T-helper 17 cell (primary cell): ENCODE data around the gene HRH1. TPM values are rescaled to one million over a fixed set of nuclear protein-coding genes. Genes with fewer than 3 reads are reported as not detected.
"Not testable (repeated sequence)": the region's sequence is repeated elsewhere in the genome, so short reads cannot be mapped to it uniquely, and the experiment has no call there.

Experiments used
- ATAC-seq: fragments of 150-1000 bp; cut with Tn5 transposase; 2 replicates; pipeline ENCODE4 v1.10.0; 2021; ENCODE audit warnings: mild to moderate bottlenecking, moderate library complexity
- DNase-seq, 3 donors: peaks; one replicate each; pipeline versions ENCODE4 v3.0.0 to v3.0.0-alpha.2; 2020 to 2021
- H3K9me3 ChIP-seq: one replicate; pipeline ENCODE4 v1.7.0; 2013; ENCODE audit warnings: low read length, mild to moderate bottlenecking; ENCODE audit not compliant: control insufficient read depth, poor library complexity, severe bottlenecking
- H3K27ac Mint-ChIP-seq: one replicate; pipeline ENCODE4 v1.8.0; 2022; ENCODE audit warnings: mild to moderate bottlenecking, moderate library complexity, mixed read lengths
- H3K27me3 Mint-ChIP-seq: one replicate; pipeline ENCODE4 v1.8.0; 2022; ENCODE audit warnings: mixed read lengths
- H3K36me3 Mint-ChIP-seq: one replicate; pipeline ENCODE4 v1.8.0; 2022; ENCODE audit warnings: low read depth, mixed read lengths
- H3K4me1 Mint-ChIP-seq: one replicate; pipeline ENCODE4 v1.8.0; 2022; ENCODE audit warnings: mild to moderate bottlenecking, mixed read lengths
- H3K4me3 Mint-ChIP-seq: one replicate; pipeline ENCODE4 v1.8.0; 2022; ENCODE audit warnings: mild to moderate bottlenecking, moderate library complexity, mixed read lengths
- total RNA-seq, 4 donors: library from RNA in 2 of 4; stranded (reverse) in 2 of 4; gene quantifications; one replicate each; pipeline ENCODE4 v1.2.3 and lab custom pipeline; 2022 to 2026

HRH1 gene
- total RNA-seq, 2 donors from 2014 or later = not detected

DNA sequence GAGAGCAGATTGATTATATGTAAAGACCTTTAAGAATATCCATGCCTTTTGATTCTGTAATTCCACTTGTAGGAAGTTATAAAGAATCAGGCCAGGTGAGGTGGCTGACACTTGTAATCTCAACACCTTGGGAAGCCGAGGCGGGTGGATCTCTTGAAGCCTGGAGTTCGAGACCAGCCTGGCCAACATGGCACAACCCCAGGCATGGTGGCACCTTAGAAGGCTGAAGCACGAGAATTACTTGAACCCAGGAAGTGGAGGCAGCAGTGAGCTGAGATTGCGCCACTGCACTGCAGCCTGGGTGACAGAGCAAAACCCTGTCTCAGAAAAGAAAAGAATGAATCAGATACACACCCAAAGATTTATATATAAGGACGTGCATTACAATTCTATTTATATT lies 33.9 kb downstream of the HRH1 start:
- ATAC-seq (no peak), DNase-seq (no peak)
- Mint-ChIP-seq H3K36me3 (peaks cover 2% of the 10 kb centered on the region), H3K4me1 (no peaks in the 10 kb centered on the region), H3K4me3 (no peak overlapping the region), H3K27me3 (peaks cover 34% of the 10 kb centered on the region), H3K27ac (no peak overlapping the region)
- H3K9me3 ChIP-seq = no peaks in the 10 kb centered on the region

DNA sequence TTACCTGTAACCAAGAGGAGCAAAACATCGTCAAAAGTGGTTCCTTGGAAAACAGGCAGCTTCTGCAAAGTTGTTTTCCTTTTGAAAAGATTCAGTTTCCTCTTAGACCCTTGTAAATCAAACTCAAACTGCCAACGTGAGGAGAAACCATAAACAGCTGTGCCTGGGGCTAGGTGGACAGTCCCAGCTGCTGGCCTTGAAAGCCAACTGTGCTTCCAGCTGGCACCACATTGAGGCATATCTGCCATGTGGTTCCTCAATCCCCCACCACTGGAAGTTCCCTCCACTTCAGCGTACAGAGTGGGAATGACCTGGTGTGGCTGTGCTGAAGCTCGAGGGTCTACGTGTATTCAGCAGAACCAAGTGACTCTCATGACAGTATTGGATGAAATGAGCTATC lies 40.9 kb downstream of the HRH1 start:
- H3K4me3 Mint-ChIP-seq = no peak overlapping the region
- no peak for ATAC-seq
- no peaks in the 10 kb centered on the region for H3K36me3 Mint-ChIP-seq

DNA sequence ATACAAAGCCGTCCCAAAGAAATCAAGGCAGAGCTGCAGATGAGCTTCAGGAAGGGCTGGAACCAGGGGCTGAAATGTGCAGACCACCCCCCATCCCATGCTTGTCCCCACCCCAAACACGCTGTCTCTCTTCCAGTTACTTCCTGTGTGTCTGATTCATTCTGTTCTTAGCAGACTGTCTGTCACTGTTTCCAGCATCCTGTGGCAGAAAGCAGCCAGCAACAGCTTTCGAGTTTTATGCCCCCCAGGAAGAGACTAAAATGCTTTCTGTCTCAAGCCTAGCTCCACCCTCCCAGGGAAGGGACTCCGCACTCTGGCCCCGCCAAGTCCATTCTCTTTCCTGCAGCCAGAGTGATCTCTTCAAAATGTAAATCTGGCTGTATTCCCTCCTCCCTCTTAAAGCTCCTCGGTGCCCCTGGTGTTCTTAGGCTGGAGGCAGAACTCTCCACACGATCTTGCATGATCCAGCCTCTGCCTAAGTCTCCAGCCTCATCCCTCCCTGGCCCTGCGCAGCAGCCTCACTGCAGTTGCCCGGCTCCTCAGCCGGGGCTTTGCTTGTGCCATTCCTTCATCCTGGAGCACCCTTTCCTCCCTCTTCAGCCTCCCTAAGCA lies 41.5 kb downstream of the HRH1 start:
- Mint-ChIP-seq H3K4me1 (peaks cover 8% of the 10 kb centered on the region), H3K4me3 (no peak overlapping the region), H3K36me3 (no peaks in the 10 kb centered on the region), H3K27ac (no peak overlapping the region), H3K27me3 (peaks cover 39% of the 10 kb centered on the region)
- ATAC-seq (no peak), DNase-seq (no peak)
- no peaks in the 10 kb centered on the region for H3K9me3 ChIP-seq

More for the DNA sequence above, 40.9 kb downstream of the HRH1 start:
- no peak for DNase-seq
- H3K9me3 ChIP-seq = no peaks in the 10 kb centered on the region
- Mint-ChIP-seq H3K27ac (no peak overlapping the region), H3K4me1 (peaks cover 8% of the 10 kb centered on the region), H3K27me3 (peaks cover 39% of the 10 kb centered on the region)

DNA sequence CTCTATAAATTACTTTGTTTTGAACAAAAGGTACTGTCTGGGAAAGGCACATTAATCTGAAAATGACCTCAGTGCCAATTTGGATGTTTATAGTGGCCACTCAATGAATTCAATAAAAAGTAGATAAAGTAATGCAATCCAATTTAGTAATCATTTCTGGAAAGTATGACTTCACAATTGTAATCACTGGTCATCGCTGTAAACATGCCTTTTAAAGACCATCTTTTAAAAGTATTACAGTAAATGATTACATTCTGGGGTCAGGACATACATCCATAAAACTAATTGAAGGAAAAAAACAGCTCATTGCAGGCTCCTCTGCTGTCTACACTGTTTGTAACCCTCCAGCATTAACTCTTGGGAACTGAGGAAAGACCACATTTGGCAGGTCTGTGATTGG lies 43.2 kb downstream of the HRH1 start:
- H3K27ac Mint-ChIP-seq = no peak overlapping the region
- no peak overlapping the region for H3K4me3 Mint-ChIP-seq
- DNase-seq = no peak
- no peak for ATAC-seq
- H3K9me3 ChIP-seq = no peaks in the 10 kb centered on the region
- H3K4me1 Mint-ChIP-seq = peaks cover 8% of the 10 kb centered on the region
- H3K36me3 Mint-ChIP-seq = no peaks in the 10 kb centered on the region
- peaks cover 39% of the 10 kb centered on the region for H3K27me3 Mint-ChIP-seq

DNA sequence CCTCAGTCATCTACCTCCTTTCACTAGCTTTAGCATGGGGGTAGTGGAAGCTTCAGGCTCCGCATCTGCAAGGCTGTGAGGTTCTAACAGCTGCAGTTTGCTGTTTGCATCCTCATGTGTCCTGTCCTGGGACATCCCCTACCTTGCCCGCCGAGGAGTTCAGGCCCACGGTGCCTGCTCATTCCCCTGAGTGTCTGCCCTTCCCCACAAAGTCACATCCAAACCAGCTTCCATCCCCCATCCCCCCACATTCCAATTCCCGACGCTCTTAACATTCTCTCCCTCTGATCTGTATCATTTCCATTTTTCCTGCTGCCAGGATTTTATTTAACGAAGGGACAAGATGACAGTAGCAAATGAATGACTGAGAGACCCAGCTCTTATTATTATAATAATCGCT lies 43.8 kb downstream of the HRH1 start:
- no peak overlapping the region for H3K4me3 Mint-ChIP-seq
- DNase-seq (no peak), ATAC-seq (no peak)
- H3K4me1 Mint-ChIP-seq = peaks cover 8% of the 10 kb centered on the region
- no peak overlapping the region for H3K27ac Mint-ChIP-seq
- H3K36me3 Mint-ChIP-seq = no peaks in the 10 kb centered on the region
- no peaks in the 10 kb centered on the region for H3K9me3 ChIP-seq
- H3K27me3 Mint-ChIP-seq = peaks cover 45% of the 10 kb centered on the region

DNA sequence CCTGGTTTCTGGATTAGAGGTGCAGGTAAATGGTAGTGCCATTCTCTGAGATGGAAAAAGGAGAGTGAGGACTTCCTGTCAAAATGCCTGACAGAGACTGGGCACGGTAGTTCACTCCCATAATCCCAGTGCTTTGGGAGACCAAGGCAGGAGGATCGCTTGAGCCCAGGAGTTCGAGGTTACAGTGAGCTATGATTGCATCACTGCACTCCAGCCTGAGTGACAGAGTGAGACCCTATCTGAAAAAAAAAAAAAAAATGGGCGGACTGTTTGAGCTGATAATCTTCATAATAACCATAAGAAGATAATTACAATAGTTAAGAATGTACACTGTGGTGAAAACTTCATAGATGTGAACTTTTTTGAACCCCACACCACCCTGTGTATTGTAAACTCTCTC lies 44.2 kb downstream of the HRH1 start:
- ATAC-seq = no peak
- no peak for DNase-seq
- peaks cover 47% of the 10 kb centered on the region for H3K27me3 Mint-ChIP-seq

DNA sequence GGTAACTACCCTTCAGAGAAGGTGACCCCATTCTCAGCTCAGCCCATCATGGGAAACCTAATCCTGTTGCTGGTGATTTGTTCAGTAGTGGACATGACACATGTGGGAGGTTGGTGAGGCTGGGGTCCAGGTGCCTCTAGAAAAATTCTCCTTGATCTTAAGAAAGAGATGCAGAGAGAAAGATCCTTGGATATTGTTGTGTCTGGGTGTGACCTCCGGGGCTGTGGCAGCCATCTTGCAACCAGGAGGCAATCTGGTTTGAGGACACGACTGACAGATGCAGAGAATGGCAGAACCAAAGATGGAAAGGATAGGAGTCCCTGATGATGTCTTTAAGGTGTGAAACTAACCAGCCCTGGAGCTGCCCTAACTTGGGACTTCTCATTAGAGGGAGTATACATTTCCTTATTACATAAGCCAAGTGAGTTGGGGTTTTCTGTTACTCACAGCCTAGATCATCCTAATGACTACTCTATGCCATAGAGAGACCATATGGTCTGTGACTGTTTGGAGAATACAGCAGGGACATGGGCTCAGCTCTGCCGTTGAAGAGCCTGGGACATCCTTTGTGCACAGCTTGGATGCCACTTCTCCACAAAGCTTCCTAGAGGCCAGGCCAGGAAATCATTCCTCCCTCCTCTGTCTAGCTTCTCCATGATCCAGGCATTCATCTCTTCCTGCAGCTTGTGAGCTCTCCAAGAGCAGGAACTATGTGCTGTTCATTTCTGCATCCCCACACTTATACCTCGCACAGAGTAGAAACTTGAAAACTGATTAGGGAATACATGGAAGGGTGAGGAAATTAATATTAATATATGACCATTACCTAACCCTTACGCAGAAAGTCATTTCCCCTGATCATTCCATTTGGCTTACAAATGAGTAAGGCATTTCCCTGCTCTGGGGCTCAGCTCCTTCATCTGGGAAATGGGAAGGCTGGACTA lies 45.9 kb downstream of the HRH1 start:
- H3K4me3 Mint-ChIP-seq = no peak overlapping the region

More for the DNA sequence above, 44.2 kb downstream of the HRH1 start:
- H3K9me3 ChIP-seq = no peaks in the 10 kb centered on the region
- Mint-ChIP-seq H3K4me3 (no peak overlapping the region), H3K36me3 (no peaks in the 10 kb centered on the region), H3K4me1 (peaks cover 8% of the 10 kb centered on the region), H3K27ac (no peak overlapping the region)

DNA sequence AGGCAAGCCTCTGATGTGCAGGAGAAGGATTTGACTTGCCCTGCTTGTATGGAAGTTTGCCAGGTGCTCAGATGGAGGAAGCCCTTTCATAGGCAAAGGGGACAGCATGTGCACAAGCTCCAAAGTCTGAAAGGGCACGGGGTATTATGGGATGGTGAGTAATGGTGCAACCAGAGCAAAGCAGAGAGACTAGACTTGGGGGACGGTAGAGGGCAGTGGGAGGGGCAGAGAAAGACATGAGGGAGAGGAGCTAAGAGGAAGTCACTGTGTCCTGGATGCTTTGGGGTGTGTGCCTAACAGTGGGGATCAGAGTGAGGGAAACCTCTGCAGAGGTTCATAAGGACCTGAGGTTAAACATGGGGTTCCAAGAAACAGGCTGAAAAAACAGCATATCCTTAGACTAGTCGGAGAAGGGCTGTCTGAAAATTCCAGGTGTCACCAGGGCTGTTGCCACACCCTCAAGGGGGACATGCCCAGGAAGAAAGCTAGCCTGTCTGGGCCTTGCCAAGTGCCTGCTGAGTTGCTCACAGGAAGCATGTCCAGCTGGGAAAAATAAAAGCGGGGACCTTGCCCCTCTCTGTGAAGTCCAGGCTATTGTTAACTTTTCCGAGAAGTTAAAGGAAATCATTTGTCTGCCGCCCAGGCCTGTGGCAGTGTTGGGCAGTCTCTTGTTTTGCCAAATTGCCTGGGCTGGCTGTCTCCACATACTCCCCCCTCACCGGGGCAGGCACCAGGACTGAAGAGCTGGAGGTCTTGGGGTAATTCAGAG lies 47.1 kb downstream of the HRH1 start:
- no peak for ATAC-seq
- no peak overlapping the region for H3K27ac Mint-ChIP-seq
- H3K27me3 Mint-ChIP-seq = peaks cover 44% of the 10 kb centered on the region
- peaks cover 4% of the 10 kb centered on the region for H3K4me1 Mint-ChIP-seq
- no peak overlapping the region for H3K4me3 Mint-ChIP-seq
- no peaks in the 10 kb centered on the region for H3K9me3 ChIP-seq
- no peaks in the 10 kb centered on the region for H3K36me3 Mint-ChIP-seq
- no peak for DNase-seq

More for the DNA sequence above, 45.9 kb downstream of the HRH1 start:
- H3K4me1 Mint-ChIP-seq = peaks cover 8% of the 10 kb centered on the region
- H3K27me3 Mint-ChIP-seq = peaks cover 52% of the 10 kb centered on the region
- H3K36me3 Mint-ChIP-seq = no peaks in the 10 kb centered on the region
- ATAC-seq (no peak), DNase-seq (no peak)
- no peak overlapping the region for H3K27ac Mint-ChIP-seq
- H3K9me3 ChIP-seq = no peaks in the 10 kb centered on the region

DNA sequence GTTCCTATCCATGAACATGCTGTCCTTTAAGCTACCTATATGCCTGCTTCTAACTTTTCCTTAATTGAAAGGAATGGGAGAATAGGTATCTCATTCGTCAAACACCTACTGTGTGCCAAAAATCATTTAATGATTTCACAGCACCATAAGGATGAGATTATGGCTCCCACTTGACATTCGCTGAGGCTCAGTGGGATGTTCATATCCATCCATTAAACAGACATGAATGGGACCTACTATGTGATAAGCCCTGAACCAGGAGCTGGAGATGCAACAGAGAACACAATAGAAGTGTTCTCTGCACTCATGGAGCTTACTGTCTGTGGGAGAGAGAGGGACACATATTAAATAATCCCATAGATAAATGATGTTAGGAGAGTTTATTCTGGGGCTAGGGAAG lies 49.7 kb downstream of the HRH1 start:
- Mint-ChIP-seq H3K27ac (no peak overlapping the region), H3K36me3 (no peaks in the 10 kb centered on the region), H3K4me3 (no peak overlapping the region), H3K27me3 (peaks cover 32% of the 10 kb centered on the region), H3K4me1 (peaks cover 8% of the 10 kb centered on the region)
- H3K9me3 ChIP-seq = no peaks in the 10 kb centered on the region
- DNase-seq (no peak), ATAC-seq (no peak)

DNA sequence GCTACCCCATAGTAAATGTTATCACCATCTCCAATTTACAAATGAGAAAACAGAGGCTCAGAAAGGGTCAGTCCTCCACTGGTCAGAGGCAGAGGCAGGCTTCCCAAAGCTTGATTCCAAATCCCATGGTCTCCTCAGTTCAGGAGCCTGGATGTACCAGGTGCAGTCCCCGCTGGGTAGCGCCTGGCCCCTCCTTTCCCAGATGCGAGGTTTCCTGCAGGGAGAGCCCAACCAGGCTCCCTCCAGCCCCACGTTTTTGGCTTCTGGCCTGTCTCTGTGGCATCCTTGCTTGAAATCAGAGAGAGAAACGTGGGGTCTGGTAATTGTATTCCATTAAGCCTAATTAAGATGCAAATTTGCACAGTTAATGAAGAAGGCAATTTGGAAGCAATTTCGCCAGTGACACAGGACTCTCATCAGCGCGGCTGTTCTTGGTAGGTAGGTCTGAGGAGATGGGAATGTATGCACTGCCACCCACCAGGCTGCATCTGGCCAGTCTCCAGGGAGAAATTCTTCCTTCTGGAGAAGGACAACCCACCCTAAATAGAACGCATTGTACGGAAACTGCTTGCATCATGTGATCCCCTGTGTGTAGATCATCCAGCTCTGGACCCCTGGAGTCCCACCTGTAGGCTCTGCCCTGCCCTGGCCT lies 50.5 kb downstream of the HRH1 start:
- DNase-seq (no peak), ATAC-seq (no peak)
- peaks cover 40% of the 10 kb centered on the region for H3K27me3 Mint-ChIP-seq
- H3K4me3 Mint-ChIP-seq = no peak overlapping the region
- no peaks in the 10 kb centered on the region for H3K9me3 ChIP-seq
- H3K27ac Mint-ChIP-seq = no peak overlapping the region
- no peaks in the 10 kb centered on the region for H3K36me3 Mint-ChIP-seq
- peaks cover 4% of the 10 kb centered on the region for H3K4me1 Mint-ChIP-seq

DNA sequence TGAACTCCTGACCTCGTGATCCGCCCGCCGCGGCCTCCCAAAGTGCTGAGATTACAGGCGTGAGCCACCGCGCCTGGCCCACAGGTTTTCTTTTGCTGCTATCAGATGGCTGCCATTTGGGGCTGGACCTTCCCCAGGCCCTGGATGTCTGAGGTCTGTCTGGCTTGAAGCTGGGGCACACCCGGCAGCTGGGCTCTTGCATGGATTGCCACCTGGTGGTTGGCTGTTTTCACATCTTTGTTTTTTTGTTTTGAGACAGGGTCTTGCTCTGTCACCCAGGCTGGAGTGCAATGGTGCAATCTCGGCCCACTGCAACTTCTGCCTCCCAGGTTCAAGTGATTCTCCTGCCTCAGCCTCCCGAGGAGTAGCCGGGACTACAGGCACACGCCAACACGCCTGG lies 51.6 kb downstream of the HRH1 start:
- H3K27me3 Mint-ChIP-seq = peaks cover 48% of the 10 kb centered on the region
- H3K4me3 Mint-ChIP-seq, ATAC-seq, DNase-seq, H3K9me3 ChIP-seq, H3K4me1 Mint-ChIP-seq, H3K36me3 Mint-ChIP-seq, H3K27ac Mint-ChIP-seq: not testable (repeated sequence)

DNA sequence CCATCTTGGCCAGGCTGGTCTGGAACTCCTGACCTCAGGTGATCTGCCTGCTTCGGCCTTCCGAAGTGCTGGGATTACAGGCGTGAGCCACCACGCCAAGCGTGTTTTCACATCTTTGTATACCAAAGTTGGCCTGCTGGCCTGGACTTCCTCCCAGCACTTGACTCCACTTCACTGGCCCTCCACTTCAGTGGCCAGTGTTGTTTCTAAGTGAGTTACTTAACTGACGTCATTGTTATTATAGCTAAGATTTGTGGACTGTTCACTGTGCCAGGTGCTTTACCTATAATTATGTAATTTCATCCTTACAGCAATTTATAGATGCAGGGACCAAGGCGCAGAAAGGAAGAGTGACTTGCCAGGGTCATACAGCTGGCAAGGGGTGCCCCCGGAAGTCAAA lies 52.0 kb downstream of the HRH1 start:
- DNase-seq (no peak), ATAC-seq (no peak)
- Mint-ChIP-seq H3K4me3 (no peak overlapping the region), H3K27ac (no peak overlapping the region), H3K4me1 (peaks cover 4% of the 10 kb centered on the region), H3K36me3 (no peaks in the 10 kb centered on the region), H3K27me3 (peaks cover 52% of the 10 kb centered on the region)
- H3K9me3 ChIP-seq = no peaks in the 10 kb centered on the region

DNA sequence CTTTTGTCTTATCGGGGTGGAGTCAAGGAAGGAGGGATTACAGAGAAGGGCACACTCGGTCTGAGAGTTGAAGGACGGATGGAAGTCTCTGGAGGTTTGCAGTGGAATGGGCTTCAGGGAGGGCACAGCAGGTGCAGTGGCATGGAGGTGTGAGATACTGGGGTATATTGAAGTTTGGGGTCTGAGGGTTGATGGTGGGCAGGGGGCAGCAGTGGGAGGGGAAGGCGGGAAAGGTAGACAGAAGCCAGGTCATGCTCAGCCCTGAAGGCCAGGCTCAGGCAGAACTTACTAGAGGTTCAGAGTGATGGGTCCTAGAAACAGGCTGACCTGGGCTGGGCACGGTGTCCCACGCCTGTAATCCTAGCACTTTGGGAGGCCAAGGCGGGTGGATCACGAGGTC lies 52.7 kb downstream of the HRH1 start:
- no peak for ATAC-seq
- Mint-ChIP-seq H3K36me3 (no peaks in the 10 kb centered on the region), H3K4me1 (peaks cover 4% of the 10 kb centered on the region), H3K4me3 (no peak overlapping the region), H3K27ac (no peak overlapping the region), H3K27me3 (peaks cover 58% of the 10 kb centered on the region)
- H3K9me3 ChIP-seq = no peaks in the 10 kb centered on the region
- DNase-seq = no peak
